Ovary (tissue), 3 donors: ENCODE measurements around the gene TOP3B.

Experiments used
- CTCF ChIP-seq, 3 donors: fragments of 450-650 bp in 2 of 3; fragments of 200-600 bp in 1 of 3; IDR thresholded peaks; one replicate each; pipeline versions ENCODE4 v1.5.1 to v1.8.0; 2016 to 2022; ENCODE audit warnings: antibody characterized with exemption in 3 of 3, mild to moderate bottlenecking in 1 of 3
- EP300 ChIP-seq: sonication (generic); formaldehyde crosslinking; IDR thresholded peaks from one replicate; pipeline ENCODE4 v1.6.1; 2017; ENCODE audit warnings: antibody characterized with exemption
- POLR2A ChIP-seq: fragments of 450-650 bp; IDR thresholded peaks from one replicate; pipeline ENCODE4 v1.6.1; 2017; ENCODE audit warnings: antibody characterized with exemption, mild to moderate bottlenecking, moderate library complexity
- donor health status: DM: no; HTN: no; CAD: no.

DNA sequence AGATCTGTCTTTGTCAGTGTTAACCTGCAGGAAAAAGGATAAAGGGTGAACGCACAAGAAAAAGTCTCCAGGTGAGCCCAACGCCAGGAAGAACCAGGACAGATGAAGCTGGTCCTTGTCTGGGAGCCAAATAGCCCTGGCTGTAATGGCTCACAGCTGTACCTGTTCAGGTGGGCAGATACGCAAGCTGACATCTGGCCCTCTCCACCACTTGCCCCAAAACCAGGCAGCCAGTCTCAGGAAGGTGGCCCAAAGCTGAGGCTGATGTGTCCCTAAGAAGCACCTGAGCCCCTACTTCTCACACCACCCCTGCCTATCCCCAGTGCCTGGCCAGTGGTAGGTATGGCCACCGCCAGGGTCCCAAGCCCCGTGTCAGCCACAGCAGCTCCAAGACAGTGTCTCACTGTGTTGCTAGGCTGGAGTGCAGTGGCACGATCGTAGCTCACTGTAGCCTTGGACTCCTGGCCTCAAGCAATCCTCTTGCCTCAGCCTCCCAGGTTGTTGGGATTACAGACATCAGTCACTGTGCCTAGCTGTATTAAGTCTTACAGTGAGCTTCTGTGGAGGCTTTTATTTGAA, 14.8 kb downstream of the TOP3B start:
- TF ChIP-seq CTCF (IDR thresholded peaks at IDR 0.05) (no peak), POLR2A (no peak), EP300 (no peak)
